HEK293T (cell line): Measurements from ENCODE around the gene ZDHHC22.

Source experiments
- CTCF ChIA-PET: fragments of 350-600 bp; formaldehyde crosslinking; extraction: SDS; loops from one replicate; lab custom pipeline; 2021; ENCODE audit warnings: antibody characterized with exemption, inconsistent platforms; lab: Yijun Ruan, JAX
- POLR2A ChIA-PET: fragments of 350-600 bp; formaldehyde crosslinking; extraction: SDS; loops from one replicate; lab custom pipeline; 2020; ENCODE audit warnings: antibody characterized with exemption, inconsistent platforms; lab: Yijun Ruan, JAX
- DNase-seq: peaks from one replicate; pipeline ENCODE4 v3.0.0; 2012; ENCODE audit warnings: mixed read lengths; ENCODE audit errors: extremely low spot score
- ARNT ChIP-seq: fragments of 450-650 bp; IDR thresholded peaks from 2 replicates; pipeline ENCODE4 v1.6.1; 2017; ENCODE audit warnings: mild to moderate bottlenecking
- BHLHE40 ChIP-seq: fragments of 450-650 bp; IDR thresholded peaks from 2 replicates; pipeline ENCODE4 v1.6.1; 2016; ENCODE audit warnings: mild to moderate bottlenecking, moderate library complexity, borderline replicate concordance
- CTBP1 ChIP-seq: fragments of 450-650 bp; IDR thresholded peaks from 2 replicates; pipeline ENCODE4 v1.6.1; 2016; ENCODE audit warnings: borderline replicate concordance
- ELF4 ChIP-seq: fragments of 450-650 bp; IDR thresholded peaks from 2 replicates; pipeline ENCODE4 v1.6.1; 2017; ENCODE audit warnings: antibody characterized with exemption
- FOXA1 ChIP-seq: fragments of 450-650 bp; IDR thresholded peaks from 2 replicates; pipeline ENCODE4 v1.6.1; 2016; ENCODE audit warnings: mild to moderate bottlenecking
- FOXK2 ChIP-seq: fragments of 450-650 bp; IDR thresholded peaks from 2 replicates; pipeline ENCODE4 v1.6.1; 2016; ENCODE audit warnings: mild to moderate bottlenecking
- FOXM1 ChIP-seq: fragments of 450-650 bp; IDR thresholded peaks from 2 replicates; pipeline ENCODE4 v1.6.1; 2017; ENCODE audit warnings: mild to moderate bottlenecking, borderline replicate concordance
- HDGF ChIP-seq: fragments of 450-650 bp; IDR thresholded peaks from 2 replicates; pipeline ENCODE4 v1.6.1; 2017; ENCODE audit warnings: antibody characterized with exemption, borderline replicate concordance
- L3MBTL2 ChIP-seq: fragments of 450-650 bp; conservative IDR thresholded peaks from 2 replicates; pipeline ENCODE4 v1.6.1; 2016; ENCODE audit warnings: mild to moderate bottlenecking
- LEF1 ChIP-seq: fragments of 450-650 bp; IDR thresholded peaks from 2 replicates; pipeline ENCODE4 v1.6.1; 2017; ENCODE audit warnings: mild to moderate bottlenecking, borderline replicate concordance
- NFRKB ChIP-seq: fragments of 450-650 bp; IDR thresholded peaks from 2 replicates; pipeline ENCODE4 v1.6.1; 2016; ENCODE audit warnings: mild to moderate bottlenecking, moderate library complexity
- PKNOX1 ChIP-seq: fragments of 450-650 bp; IDR thresholded peaks from 2 replicates; pipeline ENCODE4 v1.6.1; 2016
- SP1 ChIP-seq: fragments of 450-650 bp; IDR thresholded peaks from 2 replicates; pipeline ENCODE4 v1.6.1; 2017
- SUZ12 ChIP-seq: fragments of 450-650 bp; IDR thresholded peaks from 2 replicates; pipeline ENCODE4 v1.6.1; 2016; ENCODE audit warnings: mild to moderate bottlenecking
- TARDBP ChIP-seq: fragments of 450-650 bp; IDR thresholded peaks from 2 replicates; pipeline ENCODE4 v1.6.1; 2016
- ZNF384 ChIP-seq: fragments of 450-650 bp; IDR thresholded peaks from 2 replicates; pipeline ENCODE4 v1.6.1; 2016

ZDHHC22 gene

GRCh38 chr14:77124345-77125280, 17.0 kb downstream of the ZDHHC22 start:
- POLR2A ChIA-PET: interaction anchor here (0.7 to 2.2 kb wide), 6 partner anchors 15 to 197 kb away, joined by 3 to 6 read pairs (median 3); no protein-coding TSS in a partner anchor

GRCh38 chr14:77123381-77124325, 17.9 kb downstream of the ZDHHC22 start:
- ChIA-PET POLR2A (interaction anchor here (0.7 to 2.2 kb wide), 6 partner anchors 14 to 198 kb away, joined by 3 to 6 read pairs (median 3); no protein-coding TSS in a partner anchor), CTCF (interaction anchor here (0.8 to 1.8 kb wide), 12 partner anchors 10 to 248 kb away, joined by 3 to 8 read pairs (median 4); partner anchors contain the start of gene ZDHHC22)
- TF ChIP-seq NFRKB (no peak), PKNOX1 (no peak), FOXM1 (no peak), ELF4 (no peak), ZNF384 (no peak), SP1 (no peak), TARDBP (no peak), L3MBTL2 (no peak), BHLHE40 (no peak), ARNT (no peak), CTBP1 (no peak), HDGF (no peak), FOXA1 (no peak), SUZ12 (no peak), LEF1 (no peak), FOXK2 (no peak)
- DNase-seq: no peak

More at GRCh38 chr14:77124345-77125280, 17.0 kb downstream of the ZDHHC22 start:
- DNase-seq: peak; percentile 80
- CTCF ChIA-PET: interaction anchor here (0.7 to 1.8 kb wide), 14 partner anchors 9 to 249 kb away, joined by 3 to 8 read pairs (median 4); partner anchors contain the start of gene ZDHHC22
- no peak for TF ChIP-seq HDGF
- TF ChIP-seq FOXM1: no peak
- TF ChIP-seq ELF4: no peak
- peak; percentile 25; the same call in 1 of the 2 replicates for TF ChIP-seq LEF1

GRCh38 chr14:77122526-77123125, 19.0 kb downstream of the ZDHHC22 start:
- POLR2A ChIA-PET: interaction anchor here (1.2 to 2.2 kb wide), 3 partner anchors 15 to 82 kb away, joined by 3 to 6 read pairs (median 6); no protein-coding TSS in a partner anchor
- TF ChIP-seq ZNF384 (no peak), ARNT (no peak), SP1 (no peak), SUZ12 (no peak), LEF1 (no peak), L3MBTL2 (no peak), FOXK2 (no peak), FOXM1 (no peak), TARDBP (no peak)
- no peak for DNase-seq
- CTCF ChIA-PET: interaction anchor here (1.8 kb wide), 1 partner anchor 9 kb away, joined by 6 read pairs; no protein-coding TSS in a partner anchor

GRCh38 chr14:77120771-77121743, 20.5 kb downstream of the ZDHHC22 start:
- TF ChIP-seq TARDBP (no peak), FOXA1 (no peak), HDGF (no peak), ARNT (no peak), LEF1 (no peak), BHLHE40 (no peak), CTBP1 (no peak)
- CTCF ChIA-PET: interaction anchor here (0.7 kb wide), 1 partner anchor 21 kb away, joined by 3 read pairs; no protein-coding TSS in a partner anchor
- no peak for DNase-seq
- POLR2A ChIA-PET: no interaction called here

- ChIA-PET CTCF (no interaction called here), POLR2A (no interaction called here)
- no peak for TF ChIP-seq TARDBP
- no peak for TF ChIP-seq L3MBTL2
- TF ChIP-seq ELF4: no peak
- TF ChIP-seq SP1: no peak
- DNase-seq: no peak
These were observed 21.7 kb downstream of the ZDHHC22 start for GRCh38 chr14:77119851-77120250.
